Amniotic stem cell (primary cell): Measurements from ENCODE around the gene CSRP2.

Experiments used
- DNase-seq: peaks from one replicate; lab custom pipeline; 2025; lab: John Stamatoyannopoulos, UW

Gene CSRP2

DNA sequence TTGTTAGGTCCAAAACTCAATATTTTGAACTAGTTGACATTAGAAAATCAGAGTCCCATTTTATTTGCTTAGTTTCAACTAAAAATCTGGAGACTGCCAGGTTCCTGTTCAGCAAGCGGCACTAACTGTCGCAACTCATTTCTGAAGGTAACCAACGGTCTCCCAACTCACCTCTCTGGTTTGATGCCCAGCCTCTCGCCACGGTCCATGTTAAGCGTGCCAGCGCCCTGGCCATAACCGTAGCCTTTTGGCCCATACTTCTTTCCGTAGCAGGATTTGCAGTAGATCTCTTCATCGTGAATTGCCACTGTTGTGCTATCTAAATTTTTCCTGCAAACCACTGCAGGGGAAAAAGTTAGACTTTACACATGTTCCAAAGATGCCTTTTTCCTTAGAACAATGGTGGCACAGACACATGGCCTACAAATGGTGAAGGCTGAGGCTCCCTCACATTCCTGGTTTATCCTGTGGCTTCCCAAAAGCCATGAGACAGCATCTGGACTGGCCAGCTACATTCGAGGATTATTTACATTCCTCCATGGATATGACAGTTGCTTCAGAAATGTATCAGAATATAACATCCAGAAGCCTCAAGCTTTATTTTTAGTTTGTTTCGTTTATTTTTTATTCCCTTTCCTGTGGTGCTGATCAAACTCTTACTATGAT lies 15.7 kb downstream of the CSRP2 start:
- peak; percentile 40 for DNase-seq

DNA sequence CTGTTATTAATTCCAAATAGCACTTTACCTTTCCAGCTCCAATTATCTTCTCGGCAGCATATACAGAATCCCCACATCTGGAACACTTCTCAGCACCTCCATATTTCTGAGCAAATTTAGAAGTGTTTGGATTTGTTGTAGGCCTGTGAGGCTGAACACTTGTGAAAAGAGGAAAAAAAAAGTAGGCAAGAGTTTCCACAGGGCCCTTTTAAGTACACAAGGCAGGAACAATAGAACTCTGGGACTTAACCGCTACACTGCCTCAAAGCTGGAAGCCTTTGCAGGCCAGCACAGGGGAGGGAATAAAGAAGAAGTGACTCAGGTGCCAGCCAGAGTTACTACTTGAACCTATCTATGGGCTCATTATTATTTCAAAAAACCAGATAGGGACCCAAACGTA lies 18.6 kb downstream of the CSRP2 start:
- no peak for DNase-seq

DNA sequence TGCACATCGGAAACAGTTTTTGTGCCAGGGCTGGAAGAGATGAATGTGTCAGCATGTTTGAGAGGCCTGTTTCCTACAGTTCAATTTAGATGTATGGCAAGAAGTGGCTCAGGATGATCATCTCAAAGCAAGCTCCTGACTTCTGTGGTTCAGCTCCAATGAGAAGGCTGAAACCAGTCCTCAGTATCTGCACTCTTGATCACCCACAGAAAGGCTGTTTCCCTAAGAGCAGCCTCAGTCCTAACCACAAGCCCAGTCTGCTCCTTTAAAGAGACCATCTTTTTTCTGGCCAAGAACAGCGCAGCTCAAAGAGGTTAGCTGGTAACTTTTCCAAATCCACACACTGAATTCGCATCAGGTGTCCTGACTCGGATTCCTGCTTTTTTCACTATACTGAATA lies 19.2 kb downstream of the CSRP2 start:
- no peak for DNase-seq

DNA sequence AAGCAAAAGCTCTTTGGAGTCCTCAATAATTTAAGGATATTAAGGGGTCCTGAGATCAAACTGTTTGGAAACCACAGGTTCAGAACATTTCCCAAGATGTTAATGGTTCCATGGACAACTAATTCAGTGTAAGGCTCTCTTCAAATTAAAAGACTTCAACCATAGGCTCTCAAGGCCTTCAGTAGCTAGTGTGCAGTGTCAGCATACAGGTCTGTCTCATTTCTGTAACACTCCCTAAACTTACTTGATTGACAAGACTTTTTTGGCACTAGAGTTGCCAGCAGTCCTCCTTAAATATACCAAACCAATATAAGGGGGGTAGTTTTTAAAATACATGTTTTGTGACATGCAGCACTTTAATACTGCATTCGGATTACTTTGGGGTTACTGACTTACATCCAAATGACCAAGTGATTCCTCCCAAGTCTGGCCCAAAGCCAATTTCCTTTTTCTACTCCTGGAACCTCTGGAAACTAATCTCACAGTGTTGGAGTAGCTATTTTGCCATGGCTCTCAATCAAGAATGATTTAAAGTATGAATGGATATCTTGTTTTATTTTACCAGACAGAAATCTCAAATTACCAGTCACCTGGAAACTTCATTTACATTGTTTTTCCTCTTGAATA lies 22.7 kb downstream of the CSRP2 start:
- DNase-seq = no peak

DNA sequence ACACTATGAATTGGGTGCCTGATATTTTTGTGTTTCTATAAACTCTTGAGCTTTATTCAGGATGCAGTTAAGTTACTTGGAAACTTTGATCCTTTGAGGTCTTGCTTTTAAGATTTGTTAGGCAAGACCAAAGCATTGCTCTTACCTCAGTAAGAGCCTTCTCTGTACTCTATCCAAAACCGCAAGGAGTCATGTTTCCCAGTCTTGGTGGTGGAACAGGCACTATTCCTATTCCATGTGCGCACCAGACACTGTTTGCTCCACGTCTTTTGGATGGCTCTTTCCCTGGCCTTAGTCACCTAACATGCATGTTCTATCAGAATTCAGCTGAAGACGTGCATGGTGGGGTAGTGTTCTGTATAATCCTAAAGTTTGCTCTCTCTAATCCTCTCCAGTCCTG lies 23.5 kb downstream of the CSRP2 start:
- DNase-seq = no peak

DNA sequence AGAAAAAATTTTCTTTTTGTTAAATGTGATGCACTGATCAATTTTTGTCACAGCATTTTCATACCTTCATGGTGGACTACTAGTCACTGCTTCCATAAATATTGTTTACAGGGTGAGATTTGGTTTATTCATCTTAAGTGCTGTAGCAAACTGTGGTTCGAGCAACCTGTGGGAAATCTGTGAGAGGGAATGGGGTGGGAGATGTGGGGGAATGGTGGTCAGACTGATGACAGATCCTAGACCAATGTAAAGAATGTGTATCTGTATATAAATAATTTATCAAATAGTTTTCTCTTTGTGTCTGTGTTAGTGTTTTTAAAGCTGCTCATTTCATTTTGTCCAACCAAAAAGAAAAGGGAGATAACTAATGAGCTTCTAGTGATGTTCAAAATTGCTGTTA lies 26.7 kb downstream of the CSRP2 start:
- DNase-seq = no peak

DNA sequence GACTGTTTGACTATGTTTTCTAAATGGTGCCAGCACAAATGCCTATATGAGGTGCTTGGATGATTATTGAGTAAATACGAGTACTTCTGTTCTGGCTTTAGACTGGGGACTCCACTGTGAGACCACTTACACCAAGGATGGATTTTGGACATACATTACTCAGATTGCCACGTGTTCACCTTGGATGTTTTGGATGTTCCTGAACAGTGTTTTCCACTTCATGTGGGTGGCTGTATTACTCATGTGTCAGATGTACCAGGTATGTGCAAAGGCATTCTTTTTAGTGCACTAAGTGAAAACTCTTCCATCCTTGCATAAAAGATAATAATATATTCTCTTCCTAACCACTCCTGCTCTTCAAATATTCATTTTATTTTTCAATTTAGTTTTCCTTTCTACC lies 30.7 kb downstream of the CSRP2 start:
- DNase-seq = no peak

DNA sequence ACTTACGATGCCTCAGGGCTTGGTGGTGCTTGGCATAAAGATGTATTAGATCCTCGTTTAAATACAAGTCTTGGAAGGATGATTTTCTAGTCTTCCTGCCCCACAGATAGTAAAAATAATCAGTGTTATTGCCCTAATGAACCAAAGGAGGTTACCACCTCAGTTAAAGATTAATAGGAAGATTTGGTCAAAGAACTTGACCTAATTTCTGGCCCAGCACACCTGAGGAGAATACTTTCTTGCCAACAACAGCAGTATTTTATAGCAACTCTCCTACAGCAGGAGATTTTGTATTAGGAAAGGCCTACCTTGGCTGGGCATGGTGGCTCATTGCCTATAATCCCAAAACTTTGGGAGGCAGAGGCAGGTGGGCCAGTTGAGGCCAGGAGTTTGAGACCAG lies 31.6 kb downstream of the CSRP2 start:
- DNase-seq = no peak

DNA sequence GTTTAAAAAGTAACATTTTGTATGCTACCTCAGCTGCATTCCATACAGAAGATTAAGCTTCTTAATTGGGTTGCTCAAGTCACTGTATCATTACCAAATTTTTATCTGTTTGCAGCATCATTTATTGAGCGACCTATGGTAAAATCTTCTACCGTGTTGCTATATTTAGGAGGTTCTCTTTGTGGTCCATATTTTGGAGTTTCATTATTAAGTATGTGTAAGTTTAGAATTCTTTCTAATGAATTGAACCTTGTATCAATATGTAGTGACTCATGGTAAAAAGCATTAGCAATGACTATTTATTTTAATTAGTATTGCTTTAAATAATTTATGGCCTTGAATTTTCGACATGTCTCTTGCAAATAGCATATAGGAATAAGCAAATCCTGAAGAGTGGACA lies 42.2 kb downstream of the CSRP2 start:
- DNase-seq = no peak

DNA sequence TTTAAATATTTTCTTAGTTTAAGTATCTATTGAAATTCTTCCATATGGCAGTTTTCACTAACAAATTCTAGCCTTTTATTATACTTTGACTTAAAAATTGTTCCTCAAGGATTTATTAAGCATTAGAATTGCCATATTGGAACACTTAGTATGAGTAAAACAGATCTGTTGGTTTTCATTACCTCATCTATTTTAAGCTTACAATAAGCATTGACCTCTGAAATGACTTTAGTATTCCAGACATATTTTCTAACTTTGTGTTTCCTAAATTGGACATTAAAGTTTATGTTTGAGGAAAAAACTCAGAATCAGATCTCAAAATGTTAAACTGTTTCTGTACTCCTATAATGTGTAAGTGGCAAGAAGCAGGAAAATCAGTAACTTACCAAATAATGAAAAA lies 48.4 kb downstream of the CSRP2 start:
- DNase-seq = no peak

DNA sequence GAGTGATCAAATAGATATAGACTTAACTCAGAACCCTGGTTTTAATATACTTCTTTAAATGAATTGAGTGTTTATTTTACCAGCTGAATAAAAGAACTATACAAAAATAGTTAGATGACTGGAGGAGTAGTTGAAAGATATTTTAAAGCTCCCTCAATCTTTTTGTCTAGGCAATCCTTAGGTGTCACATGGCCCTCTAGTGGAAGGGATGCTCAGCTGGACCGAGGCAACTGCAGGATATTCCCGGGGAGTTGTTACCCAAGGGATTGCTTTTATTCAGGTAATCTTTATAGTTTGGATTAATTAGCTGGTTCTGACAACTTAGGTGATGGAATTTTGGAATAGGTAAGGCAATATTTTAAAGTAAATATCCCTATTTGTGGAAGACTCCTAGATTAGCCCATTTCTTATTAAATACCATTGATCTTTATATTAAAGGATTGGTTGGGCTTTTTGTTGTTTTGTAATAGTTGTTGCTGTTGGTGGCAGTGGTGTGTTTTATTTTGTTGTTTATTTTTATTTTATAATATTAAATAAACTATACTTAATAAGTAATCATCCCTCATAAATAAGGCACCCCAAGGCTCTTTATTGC lies 57.8 kb downstream of the CSRP2 start:
- DNase-seq = peak; percentile 12

DNA sequence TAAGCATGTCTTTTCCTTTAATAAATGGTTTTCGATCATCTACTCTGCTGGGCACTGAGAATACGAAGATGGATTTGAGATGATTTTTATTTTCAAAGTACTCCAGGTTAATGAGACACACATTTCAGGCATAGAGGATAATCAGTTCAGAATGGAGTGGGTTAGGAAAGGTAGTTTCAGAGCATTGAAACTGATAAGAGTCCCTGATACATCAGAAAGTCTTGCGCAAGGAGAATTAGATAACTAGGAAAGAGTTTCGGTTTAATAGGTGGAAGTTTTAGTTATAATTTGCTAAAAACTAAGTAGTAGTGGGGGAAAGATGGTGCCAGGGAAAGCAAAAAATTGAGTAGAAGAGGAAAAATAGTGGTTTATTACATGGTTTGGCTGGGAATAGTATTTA lies 64.8 kb downstream of the CSRP2 start:
- no peak for DNase-seq

DNA sequence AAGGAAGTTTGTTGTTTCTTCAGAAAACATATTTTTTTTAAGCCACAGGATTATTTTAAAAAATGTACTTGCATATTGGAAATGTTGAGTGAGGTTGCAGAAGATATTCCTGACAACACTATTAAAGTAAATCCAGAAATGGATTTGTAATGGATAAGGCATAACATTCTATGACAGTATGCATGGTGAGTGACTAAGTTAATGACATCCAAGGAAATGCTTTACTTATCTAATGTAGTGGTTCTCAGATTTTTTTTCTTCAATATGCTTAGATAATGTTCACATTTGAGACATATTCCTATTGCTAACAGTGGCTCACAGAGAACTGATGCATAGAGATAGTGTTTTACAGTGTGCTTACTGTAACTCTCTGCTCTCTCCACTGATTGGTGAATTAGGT lies 65.6 kb downstream of the CSRP2 start:
- no peak for DNase-seq

DNA sequence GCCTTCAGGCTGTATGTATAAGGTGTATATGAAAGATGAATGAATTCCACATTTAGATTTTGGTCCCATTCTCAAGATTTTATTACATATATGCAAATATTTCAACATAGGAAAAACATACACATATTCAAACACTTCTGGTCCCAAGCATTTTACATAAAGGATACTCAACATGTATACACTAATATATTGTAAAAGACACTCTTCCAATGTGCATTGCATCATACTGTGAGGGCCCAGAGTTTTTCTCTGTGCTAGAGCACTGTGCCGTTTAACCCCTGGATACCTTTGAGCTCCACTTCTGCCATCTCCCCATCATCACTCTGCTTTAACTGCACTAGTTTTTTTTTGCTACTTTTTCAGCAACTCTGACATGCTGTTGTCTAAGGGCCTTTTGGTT lies 66.8 kb downstream of the CSRP2 start:
- DNase-seq = no peak

DNA sequence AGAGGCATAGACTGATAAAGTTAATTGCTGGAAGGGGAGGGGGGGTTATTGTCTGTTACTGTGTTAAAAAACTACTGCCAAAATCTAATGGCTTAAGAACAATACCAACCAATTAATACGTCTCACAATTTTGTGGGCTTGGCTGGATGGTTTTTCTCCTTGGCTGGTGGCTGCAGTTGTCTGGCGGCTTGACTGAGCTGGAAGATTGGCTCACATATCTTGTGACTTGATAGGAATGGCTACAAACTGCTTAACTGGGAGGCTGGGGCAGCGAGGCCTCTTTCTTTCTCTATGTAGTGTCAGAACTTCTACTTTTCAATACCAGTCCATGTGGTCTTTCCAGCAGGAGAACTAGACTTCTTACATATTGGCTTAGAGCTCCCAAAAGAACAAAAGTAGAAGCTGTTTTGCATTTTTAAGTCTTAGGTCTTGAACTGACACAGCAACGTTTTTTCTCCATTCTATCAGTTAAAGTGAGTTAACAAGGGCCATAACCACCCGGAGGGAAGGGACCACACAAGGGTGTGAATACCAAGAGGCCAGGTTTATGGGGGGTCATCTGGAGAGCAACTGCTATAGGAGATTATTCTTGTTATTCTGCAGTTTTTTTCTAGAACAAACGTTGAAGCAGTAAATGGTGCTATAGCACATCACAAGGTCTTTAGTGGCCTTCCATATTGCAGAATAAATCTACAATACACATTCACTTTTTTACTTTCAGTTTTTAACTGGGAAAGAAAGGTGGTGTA lies 68.0 kb downstream of the CSRP2 start:
- DNase-seq = no peak
